A549 (cell line): Measurements from ENCODE around the gene RNF5. TPM values are rescaled to one million over a fixed set of nuclear protein-coding genes. Genes with fewer than 3 reads are reported as not detected.

Experiments
- ATAC-seq, 2 experiments: fragments of 200-7000 bp in 1 of 2; fragments of >200 bp in 1 of 2; cut with Nextera tagmentation in 1 of 2; cut with Tn5 transposase in 1 of 2; 3 replicates each; pipeline versions ENCODE4 v1.8.0 to v1.9.1; 2018 to 2020; ENCODE audit warnings: mild to moderate bottlenecking in 1 of 2, moderate library complexity in 1 of 2
- CTCF ChIA-PET: fragments of 300-600 bp; sonication (Branson Sonifier 250); formaldehyde crosslinking; extraction: SDS; loops from one replicate; lab custom pipeline; 2021; ENCODE audit warnings: antibody characterized with exemption, inconsistent platforms; lab: Yijun Ruan, JAX
- POLR2A ChIA-PET: fragments of 350-600 bp; formaldehyde crosslinking; extraction: SDS; loops from one replicate; lab custom pipeline; 2021; ENCODE audit warnings: antibody characterized with exemption, inconsistent platforms; lab: Yijun Ruan, JAX
- DNase-seq, 2 experiments: peaks; one replicate each; pipeline versions ENCODE4 v3.0.0 to v3.0.0-alpha.2; 2011 to 2016; ENCODE audit warnings: low read depth in 1 of 2, low spot score in 1 of 2
- FAIRE-seq: peaks from 2 replicates; lab custom pipeline; 2011; peaks lifted over from hg19 to GRCh38; lab: Jason Lieb, UNC
- H3K27ac ChIP-seq, 2 experiments: fragments of >200 bp; sonication (Bioruptor Twin); formaldehyde crosslinking; 3 replicates each; pipeline ENCODE4 v1.5.1; 2016 to 2017
- H3K4me1 ChIP-seq: fragments of >200 bp; sonication (Bioruptor Twin); formaldehyde crosslinking; 3 replicates; pipeline ENCODE4 v1.6.1; 2016
- H3K4me2 ChIP-seq: fragments of >200 bp; sonication (Bioruptor Twin); formaldehyde crosslinking; 3 replicates; pipeline ENCODE4 v1.6.1; 2016
- H3K4me3 ChIP-seq: fragments of >200 bp; sonication (Bioruptor Twin); formaldehyde crosslinking; 3 replicates; pipeline ENCODE4 v1.5.1; 2016
- H3K9me3 ChIP-seq: fragments of >200 bp; sonication (Bioruptor Twin); formaldehyde crosslinking; 3 replicates; pipeline ENCODE4 v1.6.1; 2016
- BCL3 ChIP-seq: fragments of >200 bp; sonication (Bioruptor Twin); formaldehyde crosslinking; IDR thresholded peaks from 3 replicates; pipeline ENCODE4 v1.6.1; 2016
- CBX8 ChIP-seq: fragments of 200-600 bp; sonication (generic); IDR thresholded peaks from 2 replicates; pipeline ENCODE4 v1.6.1; 2016
- CEBPB ChIP-seq, 2 experiments: fragments of >200 bp in 1 of 2; sonication (Bioruptor Twin) in 1 of 2; formaldehyde crosslinking in 1 of 2; IDR thresholded peaks; 2 replicates each; pipeline ENCODE4 v1.6.1; 2012 to 2016
- CHD2 ChIP-seq: fragments of 150-350 bp; IDR thresholded peaks from 2 replicates; pipeline ENCODE4 v1.6.1; 2014; ENCODE audit warnings: low read length; ENCODE audit not compliant: partially characterized antibody
- CHD4 ChIP-seq: fragments of 200-600 bp; sonication (generic); IDR thresholded peaks from 2 replicates; pipeline ENCODE4 v1.6.1; 2016; ENCODE audit warnings: antibody characterized with exemption, mild to moderate bottlenecking, borderline replicate concordance
- CTCF ChIP-seq: fragments of >200 bp; sonication (Bioruptor Twin); formaldehyde crosslinking; IDR thresholded peaks from 3 replicates; pipeline ENCODE4 v1.5.1; 2016
- EHMT2 ChIP-seq: fragments of 200-600 bp; sonication (generic); IDR thresholded peaks from 2 replicates; pipeline ENCODE4 v1.6.1; 2016; ENCODE audit warnings: antibody characterized with exemption, low read depth, mild to moderate bottlenecking, moderate library complexity
- EP300 ChIP-seq, 2 experiments: fragments of >200 bp; sonication (Bioruptor Twin); formaldehyde crosslinking; IDR thresholded peaks; 2 replicates in 1 of 2; 3 replicates in 1 of 2; pipeline ENCODE4 v1.6.1; 2016 to 2017
- ESRRA ChIP-seq: fragments of 150-350 bp; IDR thresholded peaks from 2 replicates; pipeline ENCODE4 v1.6.1; 2014; ENCODE audit warnings: mild to moderate bottlenecking, low read length, borderline replicate concordance
- FOSB ChIP-seq: fragments of 250-450 bp; sonication (Bioruptor Pico); IDR thresholded peaks from 2 replicates; pipeline ENCODE4 v1.5.0; 2020; ENCODE audit warnings: mild to moderate bottlenecking, moderate library complexity
- FOSL2 ChIP-seq, 2 experiments: fragments of 450-650 bp in 1 of 2; fragments of >200 bp in 1 of 2; sonication (Bioruptor Twin) in 1 of 2; formaldehyde crosslinking; IDR thresholded peaks; 2 replicates each; pipeline versions ENCODE4 v1.5.0 to v1.6.1; 2016 to 2020; ENCODE audit warnings: mild to moderate bottlenecking in 1 of 2, moderate library complexity in 1 of 2
- HDAC2 ChIP-seq: fragments of 200-600 bp; sonication (generic); IDR thresholded peaks from 2 replicates; pipeline ENCODE4 v1.6.1; 2016
- HOXA7 ChIP-seq: fragments of 250-450 bp; sonication (Bioruptor Pico); IDR thresholded peaks from 2 replicates; pipeline ENCODE4 v1.5.0; 2020; ENCODE audit warnings: mild to moderate bottlenecking, moderate library complexity
- HOXB5 ChIP-seq: fragments of 250-450 bp; sonication (Bioruptor Pico); IDR thresholded peaks from 2 replicates; pipeline ENCODE4 v1.5.0; 2020; ENCODE audit warnings: mild to moderate bottlenecking, moderate library complexity
- KDM1A ChIP-seq: fragments of 200-600 bp; sonication (generic); IDR thresholded peaks from 2 replicates; pipeline ENCODE4 v1.6.1; 2016; ENCODE audit warnings: low read depth, mild to moderate bottlenecking
- MAFK ChIP-seq: fragments of 450-650 bp; IDR thresholded peaks from 2 replicates; pipeline ENCODE4 v1.6.1; 2014; ENCODE audit not compliant: partially characterized antibody
- MAX ChIP-seq: IDR thresholded peaks from 2 replicates; pipeline ENCODE4 v1.6.1; 2012
- NR3C1 ChIP-seq: fragments of >200 bp; sonication (Bioruptor Twin); formaldehyde crosslinking; IDR thresholded peaks from 3 replicates; pipeline ENCODE4 v1.6.1; 2017
- PHF8 ChIP-seq: fragments of 200-600 bp; sonication (generic); IDR thresholded peaks from 2 replicates; pipeline ENCODE4 v1.6.1; 2016; ENCODE audit warnings: low read depth, mild to moderate bottlenecking, antibody characterized with exemption, moderate library complexity, borderline replicate concordance
- RAD21 ChIP-seq, 2 experiments: fragments of >200 bp in 1 of 2; sonication (Bioruptor Twin) in 1 of 2; formaldehyde crosslinking in 1 of 2; IDR thresholded peaks in 1 of 2; conservative IDR thresholded peaks in 1 of 2; 2 replicates in 1 of 2; 3 replicates in 1 of 2; pipeline ENCODE4 v1.6.1; 2012 to 2018; ENCODE audit warnings: inconsistent platforms in 1 of 2
- RARB ChIP-seq: fragments of 250-450 bp; sonication (Bioruptor Pico); IDR thresholded peaks from 2 replicates; pipeline ENCODE4 v1.8.0; 2021; ENCODE audit warnings: mild to moderate bottlenecking, moderate library complexity
- SMC3 ChIP-seq: fragments of >200 bp; sonication (Bioruptor Twin); formaldehyde crosslinking; IDR thresholded peaks from 3 replicates; pipeline ENCODE4 v1.6.1; 2018; ENCODE audit warnings: inconsistent platforms
- ZFP36 ChIP-seq: fragments of 450-650 bp; IDR thresholded peaks from 2 replicates; pipeline ENCODE4 v1.6.1; 2014; ENCODE audit warnings: borderline replicate concordance; ENCODE audit not compliant: partially characterized antibody
- WGBS: methylation state at CpG from one replicate; pipeline ENCODE4 v1.1.6; 2017; ENCODE audit errors: missing lambda C conversion rate; 5-methylcytosine and 5-hydroxymethylcytosine counted together
- polyA plus RNA-seq, 4 experiments: library from polyadenylated mRNA; depleted of rRNA in 3 of 4; stranded (reverse); fragments of >200 nt; fragmentation: RNase III in 1 of 4; extraction: RNeasy Plus Mini Kit Qiagen cat#74134 plus additional on column Dnase treatment in 1 of 4; gene quantifications; 2 replicates in 3 of 4; 3 replicates in 1 of 4; pipeline ENCODE4 v1.2.3, GENCODE V29; 2011 to 2017
- TF ChIP-seq, protein P1 (sequence below): IDR thresholded peaks from 2 replicates; pipeline ENCODE4 v1.6.1; 2012; ENCODE audit warnings: low read depth, borderline replicate concordance
- TF ChIP-seq, protein P2 (sequence below): fragments of >200 bp; sonication (Bioruptor Twin); formaldehyde crosslinking; IDR thresholded peaks from 2 replicates; pipeline ENCODE4 v1.6.1; 2016

Gene RNF5
- polyA plus RNA-seq, 2 of the 4 experiments (the other 2 are of a cell fraction): 54.1 to 62.7 TPM

GRCh38 chr6:32214126-32214525 is 35.9 kb downstream of the RNF5 start:
- ATAC-seq (no peak), DNase-seq (no peak), FAIRE-seq (no peak)
- Histone ChIP-seq H3K4me1 (no peaks in the 10 kb centered on the region), H3K27ac (no peak overlapping the region), H3K4me2 (no peak overlapping the region), H3K9me3 (no peaks in the 10 kb centered on the region), H3K4me3 (no peak overlapping the region)
- TF ChIP-seq SMC3: no peak
- no peak for TF ChIP-seq CBX8
- TF ChIP-seq CHD2: no peak
- no peak for TF ChIP-seq EHMT2
- TF ChIP-seq PHF8: no peak
- TF ChIP-seq BCL3: no peak
- TF ChIP-seq, protein P1, sequence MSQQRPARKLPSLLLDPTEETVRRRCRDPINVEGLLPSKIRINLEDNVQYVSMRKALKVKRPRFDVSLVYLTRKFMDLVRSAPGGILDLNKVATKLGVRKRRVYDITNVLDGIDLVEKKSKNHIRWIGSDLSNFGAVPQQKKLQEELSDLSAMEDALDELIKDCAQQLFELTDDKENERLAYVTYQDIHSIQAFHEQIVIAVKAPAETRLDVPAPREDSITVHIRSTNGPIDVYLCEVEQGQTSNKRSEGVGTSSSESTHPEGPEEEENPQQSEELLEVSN: no peak
- POLR2A ChIA-PET: no interaction called here
- CTCF ChIA-PET: no interaction called here
- WGBS: 32% methylated on average over 3 of the region's 3 CpGs

DNA sequence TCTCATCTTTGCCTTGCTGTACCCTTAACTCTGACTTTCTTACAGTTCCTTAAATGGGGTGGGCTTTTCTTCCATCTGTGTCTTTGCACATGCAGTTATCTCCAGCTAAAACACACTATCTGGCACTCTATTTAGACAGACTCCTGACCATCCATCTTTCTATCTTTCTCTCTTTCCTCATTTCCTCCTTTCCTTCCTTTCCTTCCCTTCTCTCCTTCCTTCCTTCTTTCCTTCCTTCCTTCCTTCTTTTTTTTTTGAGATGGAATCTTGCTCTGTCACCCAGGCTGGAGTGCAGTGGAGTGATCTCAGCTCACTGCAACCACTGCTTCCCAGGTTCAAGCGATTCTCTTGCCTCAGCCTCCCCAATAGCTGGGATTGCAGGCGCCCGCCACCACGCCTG is 37.4 kb downstream of the RNF5 start:
- DNase-seq: no peak
- H3K4me1 ChIP-seq: no peaks in the 10 kb centered on the region
- POLR2A ChIA-PET: no interaction called here
- no peak for ATAC-seq
- TF ChIP-seq HDAC2: no peak
- no peak for TF ChIP-seq MAX
- no peak for TF ChIP-seq RARB (CRISPR knock-in tag)
- TF ChIP-seq FOSB: no peak
- no peak for TF ChIP-seq SMC3
- no peak for TF ChIP-seq CBX8
- no peak for TF ChIP-seq FOSL2 (IDR thresholded peaks at IDR 0.05)
- TF ChIP-seq FOSL2 (CRISPR knock-in tag; IDR thresholded peaks at IDR 0.05): no peak
- no peak for TF ChIP-seq HOXA7 (CRISPR knock-in tag)
- CTCF ChIA-PET: interaction anchor here (0.6 to 1.2 kb wide), 3 partner anchors 20 to 260 kb away, joined by 3 to 5 read pairs (median 3); no protein-coding TSS in a partner anchor
- H3K9me3 ChIP-seq: no peaks in the 10 kb centered on the region
- FAIRE-seq: no peak
- H3K27ac ChIP-seq: no peak overlapping the region
- H3K4me3 ChIP-seq: no peak overlapping the region
- no peak overlapping the region for H3K4me2 ChIP-seq
- 70% methylated on average over 4 of the region's 4 CpGs for WGBS

DNA sequence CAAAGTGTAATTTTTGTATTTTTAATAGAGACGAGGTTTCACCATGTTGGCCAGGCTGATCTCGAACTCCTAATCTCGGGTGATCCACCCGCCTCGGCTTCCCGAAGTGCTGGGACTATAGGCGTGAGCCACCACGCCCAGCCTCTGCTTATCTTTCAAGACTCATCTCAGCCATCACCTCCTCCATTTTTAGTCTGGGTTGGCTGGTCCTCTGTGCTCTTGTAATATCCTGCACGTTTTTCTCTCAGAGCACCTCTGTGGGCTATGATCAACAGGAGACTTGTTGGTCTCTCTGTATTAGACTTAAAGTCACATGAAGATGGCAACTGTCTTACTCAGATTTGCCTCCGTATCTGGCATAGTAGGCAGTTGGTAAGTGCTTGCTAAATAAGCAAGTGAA is 38.1 kb downstream of the RNF5 start:
- TF ChIP-seq CEBPB (IDR thresholded peaks at IDR 0.05): no peak
- TF ChIP-seq ZFP36: no peak
- no peak for TF ChIP-seq KDM1A
- no peak for TF ChIP-seq CTCF
- TF ChIP-seq HOXA7 (CRISPR knock-in tag): no peak
- no peak for TF ChIP-seq HOXB5 (CRISPR knock-in tag)
- TF ChIP-seq, protein P1: no peak
- TF ChIP-seq CHD4: no peak
- no peak for TF ChIP-seq EP300 (IDR thresholded peaks at IDR 0.05)
- no peak for TF ChIP-seq SMC3
- TF ChIP-seq EHMT2: no peak
- TF ChIP-seq, protein P2, sequence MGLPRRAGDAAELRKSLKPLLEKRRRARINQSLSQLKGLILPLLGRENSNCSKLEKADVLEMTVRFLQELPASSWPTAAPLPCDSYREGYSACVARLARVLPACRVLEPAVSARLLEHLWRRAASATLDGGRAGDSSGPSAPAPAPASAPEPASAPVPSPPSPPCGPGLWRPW: no peak
- TF ChIP-seq MAFK: no peak
- TF ChIP-seq RAD21 (conservative IDR thresholded peaks at IDR 0.05 in 1 of 2, IDR thresholded peaks at IDR 0.05 in 1 of 2): no peak
- no peak for TF ChIP-seq ESRRA
- no peak for TF ChIP-seq NR3C1
- no peaks in the 10 kb centered on the region for H3K4me1 ChIP-seq
- no peak overlapping the region for H3K4me3 ChIP-seq
- ATAC-seq: no peak
- ChIA-PET POLR2A (no interaction called here), CTCF (no interaction called here)
- 53% methylated on average over 10 of the region's 10 CpGs for WGBS
- no peaks in the 10 kb centered on the region for H3K9me3 ChIP-seq
- H3K27ac ChIP-seq: no peak overlapping the region
- no peak for DNase-seq
- no peak for FAIRE-seq
- no peak overlapping the region for H3K4me2 ChIP-seq
